AG04450 (cell line): ENCODE measurements around the gene CXXC1. TPM values are rescaled to one million over a fixed set of nuclear protein-coding genes. Genes with fewer than 3 reads are reported as not detected.
A peak's percentile ranks its signal among the peaks of the same experiment; 100 is the strongest.

Source experiments
- CTCF ChIA-PET: fragments of 300-600, 350-600 bp; formaldehyde crosslinking; extraction: SDS; loops from one replicate; lab custom pipeline; 2022; ENCODE audit warnings: antibody characterized with exemption, inconsistent platforms; lab: Charles Lee
- POLR2A ChIA-PET: fragments of 350-600 bp; formaldehyde crosslinking; extraction: SDS; loops from one replicate; lab custom pipeline; 2021; ENCODE audit warnings: antibody characterized with exemption, inconsistent platforms; lab: Yijun Ruan, JAX
- DNase-seq: peaks from one replicate; pipeline ENCODE4 v3.0.0-alpha.2; 2011; ENCODE audit warnings: low read depth, low spot score
- H3K27ac ChIP-seq: one replicate; pipeline ENCODE4 v1.5.1; 2012; ENCODE audit warnings: low read depth, low read length, control low read depth
- H3K27me3 ChIP-seq: one replicate; pipeline ENCODE4 v1.6.0; 2012; ENCODE audit warnings: low read length; ENCODE audit not compliant: control insufficient read depth, insufficient read depth
- H3K4me3 ChIP-seq: 2 replicates; pipeline ENCODE4 v1.5.1; 2011; ENCODE audit warnings: mild to moderate bottlenecking, low read depth, low read length, control low read depth
- H3K9me3 ChIP-seq: 2 replicates; pipeline ENCODE4 v1.5.1; 2012; ENCODE audit warnings: low read length; ENCODE audit not compliant: control insufficient read depth, insufficient read depth
- CTCF ChIP-seq: IDR thresholded peaks from 2 replicates; pipeline ENCODE4 v1.5.1; 2011; ENCODE audit warnings: low read depth, low read length, control low read depth, inconsistent platforms
- polyA plus RNA-seq: library from polyadenylated mRNA; depleted of rRNA; stranded (reverse); fragments of >200 nt; gene quantifications from 2 replicates; pipeline ENCODE4 v1.2.3, GENCODE V29; 2011

Gene CXXC1
- polyA plus RNA-seq, 1 experiment: 23.6 TPM

- H3K9me3 ChIP-seq: peaks cover 6% of the 10 kb centered on the region; the same call in 1 of the 2 replicates
- H3K27me3 ChIP-seq: no peaks in the 10 kb centered on the region
- POLR2A ChIA-PET: no interaction called here
- H3K4me3 ChIP-seq: no peak overlapping the region
- no peak for TF ChIP-seq CTCF
- CTCF ChIA-PET: no interaction called here
- H3K27ac ChIP-seq: no peak overlapping the region
- no peak for DNase-seq
Observed at GRCh38 chr18:50272568-50272967, 14.9 kb downstream of the CXXC1 start.

GRCh38 chr18:50268022-50268747 is 19.3 kb downstream of the CXXC1 start:
- CTCF ChIA-PET: interaction anchor here (0.7 to 1.8 kb wide), 4 partner anchors 10 to 426 kb away, joined by 3 to 11 read pairs (median 7); partner anchors contain the start of gene MBD1
- Histone ChIP-seq H3K27me3 (no peaks in the 10 kb centered on the region), H3K9me3 (peaks cover 6% of the 10 kb centered on the region; the same call in 1 of the 2 replicates), H3K27ac (peak overlapping the region; percentile 31), H3K4me3 (peak overlapping the region; percentile 50)
- TF ChIP-seq CTCF: peak; percentile 57
- POLR2A ChIA-PET: interaction anchor here (1.1 kb wide), 1 partner anchor 13 kb away, joined by 5 read pairs; the partner anchor contains the start of gene MBD1
- DNase-seq: no peak

- ChIA-PET CTCF (interaction anchor here (1.4 kb wide), 1 partner anchor 91 kb away, joined by 8 read pairs; no protein-coding TSS in a partner anchor), POLR2A (interaction anchor here (1.0 to 1.7 kb wide), 2 partner anchors 13 to 15 kb away, joined by 3 to 11 read pairs; partner anchors contain the start of gene MBD1)
- no peak for TF ChIP-seq CTCF
- no peaks in the 10 kb centered on the region for H3K27me3 ChIP-seq
- no peak within 1 kb of the TSS for H3K27ac ChIP-seq
- peaks cover 6% of the 10 kb centered on the region; the same call in 1 of the 2 replicates for H3K9me3 ChIP-seq
- H3K4me3 ChIP-seq: peak within 1 kb of the TSS; percentile 88
- peak; percentile 60 for DNase-seq
Observed at GRCh38 chr18:50266248-50266704, 21.2 kb downstream of the CXXC1 start, which contains the start of gene CFAP53. TSS of gene CFAP53 (minus strand) at chr18:50266495. CDS start at chr18:50266404, 91 bp downstream.

- ChIA-PET POLR2A (no interaction called here), CTCF (no interaction called here)
- Histone ChIP-seq H3K4me3 (no peak overlapping the region), H3K27me3 (no peaks in the 10 kb centered on the region), H3K9me3 (peaks cover 1% of the 10 kb centered on the region; the same call in 1 of the 2 replicates), H3K27ac (no peak overlapping the region)
- no peak for DNase-seq
- TF ChIP-seq CTCF: no peak
Observed at GRCh38 chr18:50262977-50263376, 24.5 kb downstream of the CXXC1 start.

- no peak for DNase-seq
- CTCF ChIA-PET: no interaction called here
- no peaks in the 10 kb centered on the region for H3K27me3 ChIP-seq
- POLR2A ChIA-PET: no interaction called here
- TF ChIP-seq CTCF: no peak
- no peaks in the 10 kb centered on the region for H3K9me3 ChIP-seq
- H3K27ac ChIP-seq: no peak overlapping the region
- H3K4me3 ChIP-seq: no peak overlapping the region
Observed at GRCh38 chr18:50250935-50251334, 36.6 kb downstream of the CXXC1 start.
